ENCODE data around the gene DDOST.

DNA sequence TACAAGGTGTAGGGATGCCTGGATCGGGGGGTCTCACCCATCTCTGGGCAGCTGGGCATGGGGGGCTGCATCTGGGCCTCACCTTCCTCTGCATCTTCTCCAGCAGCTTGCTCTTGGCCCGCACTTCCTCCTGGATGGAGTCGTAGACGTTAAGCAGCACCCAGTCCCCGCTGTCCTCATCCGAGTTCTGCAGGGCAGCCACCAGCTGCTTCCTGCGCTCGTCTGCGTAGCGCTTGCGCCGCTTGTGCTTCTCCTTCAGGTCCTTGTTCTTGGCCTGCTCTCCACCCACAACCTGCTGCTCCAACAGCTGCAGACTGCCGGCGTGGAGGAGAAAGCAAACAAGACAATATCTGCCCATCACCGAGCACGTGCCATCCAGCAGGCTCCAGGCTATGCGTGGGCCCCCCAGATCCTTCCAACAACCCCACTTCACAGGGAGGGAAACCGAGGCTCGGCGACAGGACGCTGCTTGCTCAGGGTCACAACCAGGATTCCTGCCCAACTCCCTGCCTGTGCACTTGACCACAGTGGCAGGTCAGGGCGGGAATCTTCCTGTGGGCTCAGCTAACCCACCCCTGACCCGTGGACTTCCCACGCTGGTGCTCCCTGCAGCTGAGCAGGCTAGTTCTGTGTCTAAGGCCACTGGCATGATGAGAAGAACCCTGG is 21.5 kb upstream of the DDOST start:
- no peak for TF ChIP-seq POLR2A (IDR thresholded peaks at IDR 0.05)
- TF ChIP-seq, protein P1, sequence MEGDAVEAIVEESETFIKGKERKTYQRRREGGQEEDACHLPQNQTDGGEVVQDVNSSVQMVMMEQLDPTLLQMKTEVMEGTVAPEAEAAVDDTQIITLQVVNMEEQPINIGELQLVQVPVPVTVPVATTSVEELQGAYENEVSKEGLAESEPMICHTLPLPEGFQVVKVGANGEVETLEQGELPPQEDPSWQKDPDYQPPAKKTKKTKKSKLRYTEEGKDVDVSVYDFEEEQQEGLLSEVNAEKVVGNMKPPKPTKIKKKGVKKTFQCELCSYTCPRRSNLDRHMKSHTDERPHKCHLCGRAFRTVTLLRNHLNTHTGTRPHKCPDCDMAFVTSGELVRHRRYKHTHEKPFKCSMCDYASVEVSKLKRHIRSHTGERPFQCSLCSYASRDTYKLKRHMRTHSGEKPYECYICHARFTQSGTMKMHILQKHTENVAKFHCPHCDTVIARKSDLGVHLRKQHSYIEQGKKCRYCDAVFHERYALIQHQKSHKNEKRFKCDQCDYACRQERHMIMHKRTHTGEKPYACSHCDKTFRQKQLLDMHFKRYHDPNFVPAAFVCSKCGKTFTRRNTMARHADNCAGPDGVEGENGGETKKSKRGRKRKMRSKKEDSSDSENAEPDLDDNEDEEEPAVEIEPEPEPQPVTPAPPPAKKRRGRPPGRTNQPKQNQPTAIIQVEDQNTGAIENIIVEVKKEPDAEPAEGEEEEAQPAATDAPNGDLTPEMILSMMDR (IDR thresholded peaks at IDR 0.05), result no peak

Data from adrenal gland (tissue), 5 donors.